Measurements from ENCODE around the gene VPS72.

- peak in 1 of 4 donors; percentile 4 for TF ChIP-seq POLR2A (IDR thresholded peaks at IDR 0.05)
- TF ChIP-seq CTCF (IDR thresholded peaks at IDR 0.05), result peak in 1 of 6 experiments; percentile 15
- peak in 1 of 2 donors; percentile 29 for TF ChIP-seq POLR2AphosphoS5 (IDR thresholded peaks at IDR 0.05)
Measured at GRCh38 chr1:151130987-151131586, 58.9 kb downstream of the VPS72 start.

All from upper lobe of left lung (tissue), 4 donors.